Cardiac fibroblast (primary cell): ENCODE data around the gene SCAF1.
A peak's percentile ranks its signal among the peaks of the same experiment; 100 is the strongest.

Experiments used
- DNase-seq, 2 donors: peaks; one replicate each; pipeline versions ENCODE4 v3.0.0 to v3.0.0-alpha.2; 2010; ENCODE audit warnings: low read depth in 2 of 2
- H3K4me3 ChIP-seq, 2 donors: replicated peaks in 1 of 2; 1 replicate in 1 of 2; 2 replicates in 1 of 2; pipeline ENCODE4 v1.5.1; 2011; ENCODE audit warnings: low read depth in 2 of 2, low read length in 2 of 2, mild to moderate bottlenecking in 2 of 2, moderate library complexity in 1 of 2
- TF ChIP-seq, protein P1 (sequence below): IDR thresholded peaks from one replicate; pipeline ENCODE4 v1.5.1; 2011; ENCODE audit warnings: low read depth, mild to moderate bottlenecking, low read length, inconsistent platforms

Gene SCAF1

GRCh38 chr19:49637821-49638738, 3.9 kb upstream of the SCAF1 start:
- DNase-seq: peak; percentile 84 to 92
- TF ChIP-seq, protein P1, sequence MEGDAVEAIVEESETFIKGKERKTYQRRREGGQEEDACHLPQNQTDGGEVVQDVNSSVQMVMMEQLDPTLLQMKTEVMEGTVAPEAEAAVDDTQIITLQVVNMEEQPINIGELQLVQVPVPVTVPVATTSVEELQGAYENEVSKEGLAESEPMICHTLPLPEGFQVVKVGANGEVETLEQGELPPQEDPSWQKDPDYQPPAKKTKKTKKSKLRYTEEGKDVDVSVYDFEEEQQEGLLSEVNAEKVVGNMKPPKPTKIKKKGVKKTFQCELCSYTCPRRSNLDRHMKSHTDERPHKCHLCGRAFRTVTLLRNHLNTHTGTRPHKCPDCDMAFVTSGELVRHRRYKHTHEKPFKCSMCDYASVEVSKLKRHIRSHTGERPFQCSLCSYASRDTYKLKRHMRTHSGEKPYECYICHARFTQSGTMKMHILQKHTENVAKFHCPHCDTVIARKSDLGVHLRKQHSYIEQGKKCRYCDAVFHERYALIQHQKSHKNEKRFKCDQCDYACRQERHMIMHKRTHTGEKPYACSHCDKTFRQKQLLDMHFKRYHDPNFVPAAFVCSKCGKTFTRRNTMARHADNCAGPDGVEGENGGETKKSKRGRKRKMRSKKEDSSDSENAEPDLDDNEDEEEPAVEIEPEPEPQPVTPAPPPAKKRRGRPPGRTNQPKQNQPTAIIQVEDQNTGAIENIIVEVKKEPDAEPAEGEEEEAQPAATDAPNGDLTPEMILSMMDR: no peak
- H3K4me3 ChIP-seq: peak overlapping the region; percentile 75 to 83

DNA sequence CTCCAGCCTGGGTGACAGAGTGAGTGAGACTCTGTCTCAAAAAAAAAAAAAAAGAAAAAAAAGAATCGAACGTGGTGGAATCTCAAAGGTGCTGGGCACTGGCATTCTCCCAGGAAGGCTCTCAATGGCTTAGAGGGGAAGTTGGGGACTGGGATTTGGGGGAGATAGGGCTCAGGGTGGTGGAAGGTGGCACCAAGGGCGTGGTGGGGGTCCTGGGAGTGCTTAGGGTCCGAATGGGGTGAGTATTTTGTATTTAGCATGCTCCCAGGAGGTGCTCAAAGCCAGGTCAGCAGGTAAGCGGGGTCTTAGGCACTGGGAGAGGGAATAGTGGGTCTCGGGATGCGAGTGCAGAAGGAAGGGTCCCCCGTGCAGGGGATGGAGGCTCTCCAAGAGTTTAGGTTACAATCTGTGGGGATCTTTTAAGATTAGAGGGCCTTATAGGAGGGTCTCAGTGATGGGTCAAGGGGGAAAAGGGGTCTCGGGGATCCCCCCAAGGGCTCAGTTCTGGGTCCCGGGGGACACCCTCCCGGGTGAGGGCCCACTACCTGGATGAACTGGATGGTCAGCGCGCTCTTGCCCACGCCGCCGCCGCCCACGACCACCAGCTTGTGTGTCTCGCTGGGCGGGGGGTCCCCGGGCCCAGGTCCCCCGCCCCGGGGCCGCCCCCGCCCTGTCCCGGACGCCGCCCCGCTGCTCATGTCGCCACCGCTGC, 2.5 kb upstream of the SCAF1 start:
- TF ChIP-seq, protein P1: no peak
- peak overlapping the region; percentile 75 to 83 for H3K4me3 ChIP-seq
- peak in 1 of 2 donors; percentile 17 for DNase-seq

DNA sequence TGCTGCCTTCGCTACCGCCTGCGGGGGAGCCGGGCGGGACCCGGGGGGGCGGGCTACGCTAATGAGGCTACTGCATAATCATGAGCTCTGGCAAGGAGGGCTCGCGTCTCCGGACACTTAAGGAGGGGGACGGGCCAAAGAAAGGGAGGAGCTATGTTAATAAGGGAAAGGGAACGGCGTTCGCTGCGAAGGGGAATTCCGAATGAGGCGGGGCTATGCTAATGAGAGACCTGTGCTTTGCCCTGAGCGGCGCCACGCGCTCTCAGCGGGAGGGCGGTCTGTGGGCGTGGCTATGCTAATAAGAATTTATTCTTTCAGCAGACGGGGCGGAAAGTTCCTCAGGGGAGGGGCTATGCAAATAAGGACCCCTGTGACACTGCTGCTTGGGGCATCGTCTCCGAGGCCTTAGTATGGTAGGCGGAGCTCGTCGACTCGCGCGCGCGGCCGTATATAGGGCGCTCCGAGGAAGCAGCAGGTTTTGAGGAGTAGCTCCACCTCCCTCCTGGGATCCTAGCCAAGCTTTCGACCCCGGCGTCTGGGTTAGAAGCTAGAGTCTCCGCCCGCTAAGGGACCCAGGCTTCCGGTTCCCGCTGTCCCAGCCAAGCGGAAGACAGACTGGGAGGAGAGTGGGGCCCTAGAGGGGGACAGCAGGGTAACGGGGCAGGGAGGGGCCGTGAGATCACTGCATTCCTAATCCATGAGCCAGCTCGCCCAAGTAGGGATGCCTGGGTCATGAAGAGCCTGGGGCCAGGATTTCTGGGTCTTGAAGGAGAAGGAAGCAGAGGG, 1.7 kb upstream of the SCAF1 start, which contains the start of gene RRAS:
TSS of gene RRAS (minus strand) at position 31 of the 786 bp plus-strand sequence. CDS start 45 bp downstream, outside the sequence.
- TF ChIP-seq, protein P1: no peak
- H3K4me3 ChIP-seq: peak within 1 kb of the TSS; percentile 75 to 83
- DNase-seq: peak; percentile 100

DNA sequence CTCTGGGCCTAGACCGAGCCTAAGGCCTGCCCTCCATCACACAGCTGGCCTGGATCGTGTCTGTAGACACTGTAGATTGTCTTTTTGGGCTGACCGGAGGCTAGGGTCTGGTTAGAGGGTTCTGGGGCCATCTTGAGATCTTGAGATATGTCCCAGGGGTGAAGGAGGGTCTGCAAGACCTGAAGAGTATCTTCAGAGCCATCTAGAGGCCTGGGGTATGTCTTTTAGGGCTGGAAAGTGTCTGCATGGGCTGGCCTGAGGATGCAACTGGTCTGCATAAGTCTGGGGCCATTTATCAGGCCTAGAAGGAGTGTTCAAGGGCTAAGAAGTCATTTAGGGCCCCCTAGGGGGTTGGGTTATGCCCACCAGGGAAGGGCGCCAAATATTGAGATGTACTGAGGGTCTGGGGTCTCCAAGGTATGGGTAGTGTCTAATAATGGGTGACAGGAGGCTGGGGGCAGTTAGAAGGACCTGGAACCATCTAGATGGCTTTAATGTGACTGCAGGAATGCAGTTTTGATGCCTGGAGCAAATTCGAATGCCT, 555 bp downstream of the SCAF1 start:
- H3K4me3 ChIP-seq: peak overlapping the region; percentile 94 to 99
- TF ChIP-seq, protein P1: no peak
- peak in 1 of 2 donors; percentile 8 for DNase-seq

GRCh38 chr19:49643466-49643865, 1.5 kb downstream of the SCAF1 start:
- DNase-seq: no peak
- peak overlapping the region in 1 of 2 donors; percentile 99 for H3K4me3 ChIP-seq
- TF ChIP-seq, protein P1: no peak

DNA sequence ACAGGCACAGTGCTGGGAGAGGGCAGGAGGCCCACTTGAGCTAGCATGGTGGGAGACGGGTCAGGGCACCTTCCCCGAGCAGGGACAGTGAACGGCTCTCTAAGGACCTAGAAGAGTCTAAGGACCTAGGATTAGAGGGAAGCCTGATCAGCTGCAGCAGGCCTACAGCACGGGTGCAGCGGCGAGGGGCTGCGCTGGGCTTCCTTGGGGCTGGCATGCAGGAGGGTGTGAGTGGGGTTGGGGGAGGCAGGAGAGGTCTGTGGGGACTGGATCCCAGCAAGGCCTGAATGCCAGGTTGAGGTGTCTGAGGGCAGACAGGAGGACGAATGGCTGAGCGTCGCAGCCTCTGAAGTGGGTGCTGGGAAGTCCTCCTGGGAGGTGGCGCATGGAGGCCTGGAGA, 3.6 kb downstream of the SCAF1 start:
- no peak for DNase-seq
- no peak overlapping the region for H3K4me3 ChIP-seq
- TF ChIP-seq, protein P1: no peak
